Measurements from ENCODE around the gene PHLPP1.

PHLPP1 gene

GRCh38 chr18:62857263-62857976 is 142.1 kb downstream of the PHLPP1 start:
- DNase-seq = no peak

GRCh38 chr18:62860062-62860461 is 144.7 kb downstream of the PHLPP1 start:
- DNase-seq = no peak

- no peak for DNase-seq
Measured at GRCh38 chr18:62862466-62862865, 147.1 kb downstream of the PHLPP1 start.

- no peak for DNase-seq
Measured at GRCh38 chr18:62863579-62864001, 148.2 kb downstream of the PHLPP1 start.

GRCh38 chr18:62865498-62865897 is 150.2 kb downstream of the PHLPP1 start:
- DNase-seq = no peak

- DNase-seq = no peak
Measured at GRCh38 chr18:62867534-62867933, 152.2 kb downstream of the PHLPP1 start.

- DNase-seq = no peak
Measured at GRCh38 chr18:62868645-62869044, 153.3 kb downstream of the PHLPP1 start.

GRCh38 chr18:62870643-62871042 is 155.3 kb downstream of the PHLPP1 start:
- no peak for DNase-seq

GRCh38 chr18:62875323-62875722 is 160.0 kb downstream of the PHLPP1 start:
- no peak for DNase-seq

- DNase-seq = no peak
Measured at GRCh38 chr18:62876111-62876510, 160.8 kb downstream of the PHLPP1 start.

GRCh38 chr18:62876828-62877227 is 161.5 kb downstream of the PHLPP1 start:
- no peak for DNase-seq

GRCh38 chr18:62877411-62878221 is 162.3 kb downstream of the PHLPP1 start:
- no peak for DNase-seq

- no peak for DNase-seq
Measured at GRCh38 chr18:62878305-62878704, 163.0 kb downstream of the PHLPP1 start.

GRCh38 chr18:62880034-62880433 is 164.7 kb downstream of the PHLPP1 start:
- no peak for DNase-seq

- DNase-seq = no peak
Measured at GRCh38 chr18:62880673-62881364, 165.5 kb downstream of the PHLPP1 start.

- no peak for DNase-seq
Measured at GRCh38 chr18:62881509-62882016, 166.2 kb downstream of the PHLPP1 start.

GRCh38 chr18:62883937-62884735 is 168.8 kb downstream of the PHLPP1 start:
- no peak for DNase-seq

- DNase-seq = no peak
Measured at GRCh38 chr18:62885804-62886203, 170.5 kb downstream of the PHLPP1 start.

- DNase-seq = no peak
Measured at GRCh38 chr18:62894681-62895390, 179.5 kb downstream of the PHLPP1 start.

- DNase-seq = no peak
Measured at GRCh38 chr18:62897153-62897552, 181.8 kb downstream of the PHLPP1 start.

GRCh38 chr18:62898359-62898758 is 183.0 kb downstream of the PHLPP1 start:
- no peak for DNase-seq

- DNase-seq = no peak
Measured at GRCh38 chr18:62899534-62899933, 184.2 kb downstream of the PHLPP1 start.

All from CD4-positive, alpha-beta T cell treated with Interferon alpha-2 for 1 hour (primary cell).